IMR-90 (cell line): ENCODE results near the gene RASSF5. TPM values are rescaled to one million over a fixed set of nuclear protein-coding genes. Genes with fewer than 3 reads are reported as not detected.

Experiments used
- ATAC-seq: fragments of 200-7000 bp; cut with Tn5 transposase; 2 replicates; pipeline ENCODE4 v1.9.1; 2020; ENCODE audit warnings: low read depth, mild to moderate bottlenecking, moderate library complexity
- BruUV-seq: library from RNA; stranded (reverse); fragments of 400-500 nt; replicated peaks from 2 replicates; lab custom pipeline; 2021; lab: Mats Ljungman, UMichigan
- CTCF ChIA-PET: fragments of 300-600 bp; formaldehyde crosslinking; extraction: SDS; loops from one replicate; lab custom pipeline; 2021; ENCODE audit warnings: antibody characterized with exemption; lab: Yijun Ruan, JAX
- POLR2A ChIA-PET: fragments of 300-600 bp; sonication (Branson Sonifier 250); formaldehyde crosslinking; loops from one replicate; lab custom pipeline; 2022; ENCODE audit warnings: antibody characterized with exemption; ENCODE audit not compliant: unreplicated experiment; lab: Charles Lee
- DNase-seq: peaks from one replicate; pipeline ENCODE4 v3.0.0; 2013
- H2AFZ ChIP-seq: replicated peaks from 2 replicates; pipeline ENCODE3; 2013; ENCODE audit warnings: low read length, mild to moderate bottlenecking; ENCODE audit not compliant: poor library complexity
- H2AK5ac ChIP-seq: 2 replicates; pipeline ENCODE4 v1.6.1; 2013; ENCODE audit warnings: low read depth, low read length, inconsistent platforms
- H2AK9ac ChIP-seq: replicated peaks from 2 replicates; pipeline ENCODE3; 2013; ENCODE audit warnings: mild to moderate bottlenecking, low read depth, low read length, moderate library complexity; ENCODE audit not compliant: poor library complexity
- H2BK120ac ChIP-seq: 2 replicates; pipeline ENCODE4 v1.6.1; 2013; ENCODE audit warnings: low read depth, low read length, inconsistent platforms
- H2BK15ac ChIP-seq: 3 replicates; pipeline ENCODE4 v1.6.1; 2013; ENCODE audit warnings: low read depth, low read length, inconsistent platforms
- H2BK20ac ChIP-seq: 2 replicates; pipeline ENCODE4 v1.6.1; 2013; ENCODE audit warnings: low read depth, mild to moderate bottlenecking, inconsistent platforms, low read length, moderate library complexity
- H2BK5ac ChIP-seq: 2 replicates; pipeline ENCODE4 v1.6.1; 2013; ENCODE audit warnings: mild to moderate bottlenecking, low read depth, low read length, inconsistent platforms; ENCODE audit not compliant: poor library complexity, severe bottlenecking
- H3K14ac ChIP-seq: replicated peaks from 2 replicates; pipeline ENCODE4 v1.6.1; 2013; ENCODE audit warnings: low read depth, low read length, inconsistent platforms
- H3K18ac ChIP-seq: 2 replicates; pipeline ENCODE4 v1.6.1; 2013; ENCODE audit warnings: low read depth, low read length, control low read depth
- H3K23ac ChIP-seq: 2 replicates; pipeline ENCODE4 v1.6.1; 2013; ENCODE audit warnings: low read depth, low read length, inconsistent platforms
- H3K27ac ChIP-seq: 2 replicates; pipeline ENCODE4 v1.5.1; 2013; ENCODE audit warnings: mild to moderate bottlenecking, control low read depth, low read length; ENCODE audit not compliant: insufficient read depth
- H3K27me3 ChIP-seq: 2 replicates; pipeline ENCODE4 v1.6.1; 2013; ENCODE audit warnings: low read length; ENCODE audit not compliant: control insufficient read depth, insufficient read depth
- H3K36me3 ChIP-seq: 2 replicates; pipeline ENCODE4 v1.6.1; 2013; ENCODE audit warnings: low read length, mixed read lengths; ENCODE audit not compliant: control insufficient read depth, insufficient read depth
- H3K4ac ChIP-seq: 2 replicates; pipeline ENCODE4 v1.6.1; 2013; ENCODE audit warnings: low read depth, low read length, inconsistent platforms
- H3K4me1 ChIP-seq: 2 replicates; pipeline ENCODE4 v1.6.1; 2013; ENCODE audit warnings: low read length, mixed read lengths; ENCODE audit not compliant: control insufficient read depth, insufficient read depth
- H3K4me2 ChIP-seq: 2 replicates; pipeline ENCODE4 v1.6.1; 2013; ENCODE audit warnings: low read depth, mild to moderate bottlenecking, control low read depth, low read length, moderate library complexity
- H3K4me3 ChIP-seq: 2 replicates; pipeline ENCODE4 v1.5.1; 2013; ENCODE audit warnings: low read depth, mild to moderate bottlenecking, control low read depth, low read length, moderate library complexity; ENCODE audit not compliant: insufficient read depth
- H3K56ac ChIP-seq: 2 replicates; pipeline ENCODE4 v1.6.1; 2013; ENCODE audit warnings: low read length, inconsistent platforms; ENCODE audit not compliant: insufficient read depth; ENCODE audit errors: extremely low read depth
- H3K79me1 ChIP-seq, 2 experiments: 2 replicates each; pipeline ENCODE4 v1.6.1; 2013; ENCODE audit warnings: low read length in 2 of 2, inconsistent platforms in 1 of 2, low read depth in 1 of 2
- H3K9ac ChIP-seq: 2 replicates; pipeline ENCODE4 v1.6.1; 2013; ENCODE audit warnings: low read depth, low read length, control low read depth
- H3K9me1 ChIP-seq: 2 replicates; pipeline ENCODE4 v1.6.1; 2013; ENCODE audit warnings: low read length, inconsistent platforms; ENCODE audit not compliant: insufficient read depth
- H3K9me3 ChIP-seq: 2 replicates; pipeline ENCODE4 v1.6.1; 2013; ENCODE audit warnings: low read length; ENCODE audit not compliant: control insufficient read depth, insufficient read depth
- H4K20me1 ChIP-seq: 2 replicates; pipeline ENCODE4 v1.6.1; 2013; ENCODE audit warnings: low read length, inconsistent platforms; ENCODE audit not compliant: insufficient read depth
- H4K5ac ChIP-seq: 2 replicates; pipeline ENCODE4 v1.6.1; 2013; ENCODE audit warnings: mild to moderate bottlenecking, low read depth, low read length, control low read depth
- H4K8ac ChIP-seq, 2 experiments: 2 replicates each; pipeline ENCODE4 v1.6.1; 2013; ENCODE audit warnings: low read depth in 2 of 2, low read length in 2 of 2, control low read depth in 1 of 2, inconsistent platforms in 1 of 2
- H4K91ac ChIP-seq: 2 replicates; pipeline ENCODE4 v1.6.1; 2013; ENCODE audit warnings: low read depth, low read length, inconsistent platforms; ENCODE audit not compliant: insufficient read depth
- CEBPB ChIP-seq: IDR thresholded peaks from 2 replicates; pipeline ENCODE4 v1.6.1; 2012; ENCODE audit warnings: low read depth, low read length, improper control_type of control experiment
- MXI1 ChIP-seq: IDR thresholded peaks from 2 replicates; pipeline ENCODE4 v1.6.1; 2012; ENCODE audit warnings: low read depth, mild to moderate bottlenecking, low read length, moderate library complexity, borderline replicate concordance
- RCOR1 ChIP-seq: IDR thresholded peaks from 2 replicates; pipeline ENCODE4 v1.6.1; 2012; ENCODE audit warnings: mild to moderate bottlenecking, low read length, improper control_type of control experiment; ENCODE audit not compliant: insufficient replicate concordance
- RFX5 ChIP-seq: IDR thresholded peaks from 2 replicates; pipeline ENCODE4 v1.8.0; 2012; ENCODE audit warnings: low read depth, mild to moderate bottlenecking, low read length, moderate library complexity
- USF2 ChIP-seq: fragments of 150-350 bp; IDR thresholded peaks from 2 replicates; pipeline ENCODE4 v1.6.1; 2017; ENCODE audit warnings: mild to moderate bottlenecking, antibody characterized with exemption, low read length, low read depth
- WGBS, 2 experiments: methylation state at CpG; one replicate each; pipeline versions ENCODE4 v1.1.5 to v1.1.7; 2013; ENCODE audit warnings: missing lambda C conversion rate in 2 of 2; ENCODE audit not compliant: insufficient read length in 1 of 2; ENCODE audit errors: extremely low coverage in 2 of 2; 5-methylcytosine and 5-hydroxymethylcytosine counted together
- dilution Hi-C: fragments of 300-500 bp; cut with HindIII; formaldehyde crosslinking; loops from one replicate; pipeline ENCODE4 v1.14.3; 2018; ENCODE audit warnings: low sequenced_read_pairs; ENCODE audit not compliant: unreplicated experiment
- in situ Hi-C: fragments of 300-500 bp; cut with MboI; formaldehyde crosslinking; loops from 3 replicates; pipeline ENCODE4 v1.14.3; 2019; ENCODE audit warnings: low sequenced_read_pairs, inconsistent platforms, mixed read lengths
- intact Hi-C: fragments of 100-400 bp; cut with micrococcal nuclease; formaldehyde crosslinking; loops from 2 replicates; pipeline ENCODE4 v1.10.0; 2022
- polyA plus RNA-seq, 3 experiments: library from polyadenylated mRNA; depleted of rRNA; stranded (reverse); fragments of >200 nt; gene quantifications; 2 replicates each; pipeline ENCODE4 v1.2.3, GENCODE V29; 2012; ENCODE audit warnings: low replicate concordance in 1 of 3
- total RNA-seq: library from RNA; depleted of rRNA; stranded (reverse); fragments of >200 nt; gene quantifications from 2 replicates; pipeline ENCODE4 v1.2.3, GENCODE V29; 2012

Gene RASSF5
- total and polyA plus RNA-seq, 2 of the 4 experiments (the other 2 are of a cell fraction), result 0.18 to 1.1 TPM

GRCh38 chr1:206467915-206468314 is 39.4 kb upstream of the RASSF5 start:
- CTCF ChIA-PET, result no interaction called here
- peaks cover 13 to 23% of the 10 kb centered on the region in 2 experiments for H3K79me1 ChIP-seq

More at GRCh38 chr1:206467915-206468314, 39.4 kb upstream of the RASSF5 start:
- Histone ChIP-seq H3K9ac (no peak overlapping the region), H3K9me1 (peaks cover 20% of the 10 kb centered on the region), H2BK5ac (no peak overlapping the region), H4K20me1 (no peaks in the 10 kb centered on the region), H3K4me3 (no peak overlapping the region), H3K18ac (no peak overlapping the region), H2AK9ac (peak overlapping the region; percentile 15), H3K36me3 (peaks cover 5% of the 10 kb centered on the region; the same call in 1 of the 2 replicates), H3K9me3 (no peaks in the 10 kb centered on the region), H3K14ac (no peak overlapping the region), H3K23ac (no peak overlapping the region), H3K27me3 (no peaks in the 10 kb centered on the region), H2AFZ (peak overlapping the region; percentile 51), H3K4ac (no peak overlapping the region), H2AK5ac (peak overlapping the region; percentile 7; the same call in 1 of the 2 replicates), H4K91ac (no peak overlapping the region), H3K56ac (no peak overlapping the region), H3K4me2 (no peak overlapping the region), H2BK20ac (no peak overlapping the region), H3K27ac (no peak overlapping the region), H2BK120ac (no peak overlapping the region), H3K4me1 (peaks cover 22% of the 10 kb centered on the region), H2BK15ac (no peak overlapping the region), H4K8ac (no peak overlapping the region), H4K5ac (no peak overlapping the region)
- WGBS, 2 experiments, result 45% methylated on average over 3 of the region's 9 CpGs; no CpG with 5 or more reads in 1 of the 2 experiments
- DNase-seq (peak; percentile 40), ATAC-seq (no peak)
- in situ Hi-C loops (no loop called here), intact Hi-C loops (no loop called here), dilution Hi-C loops (no loop called here)
- BruUV-seq, result no TSS peak
- POLR2A ChIA-PET, result no interaction called here
- TF ChIP-seq MXI1 (no peak), RFX5 (no peak), USF2 (no peak), CEBPB (peak; percentile 47; the same call in 1 of the 2 replicates), RCOR1 (no peak)
